ENCODE measurements around the gene DOCK2. TPM values are rescaled to one million over a fixed set of nuclear protein-coding genes. Genes with fewer than 3 reads are reported as not detected.

Gene DOCK2
- total and polyA plus RNA-seq, 3 donors from 2014 or later: 6.8 to 8.9 (median 7.3) TPM

DNA sequence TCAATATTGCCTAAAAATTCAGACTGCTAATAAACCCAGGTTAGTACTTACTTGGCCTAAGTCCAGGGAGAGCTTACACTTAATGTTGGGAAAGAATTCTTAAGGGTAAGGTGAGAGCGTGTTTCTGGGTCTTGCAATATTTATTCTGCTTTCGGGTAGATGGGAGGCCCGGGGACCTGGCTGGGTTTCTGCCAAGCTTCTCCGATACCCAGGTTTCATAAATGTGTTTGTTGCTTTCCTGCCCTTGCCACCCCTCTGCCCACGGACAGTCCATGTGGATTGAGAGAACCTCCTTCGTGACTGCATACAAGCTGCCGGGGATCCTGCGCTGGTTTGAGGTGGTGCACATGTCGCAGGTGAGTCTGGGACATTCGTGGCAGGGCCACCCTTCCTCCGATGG lies 420.2 kb downstream of the DOCK2 start:
- no peak overlapping the region for H3K4me3 ChIP-seq
- H3K36me3 ChIP-seq (ENCODE audit: low read depth, missing control alignments): no peaks in the 10 kb centered on the region
- H3K4me1 ChIP-seq: no peaks in the 10 kb centered on the region
- no peaks in the 10 kb centered on the region for H3K27me3 ChIP-seq
- no peak overlapping the region for H3K27ac ChIP-seq
- intact Hi-C loops (cut with DNase I; ENCODE audit: low total_unique reads): no loop called here
- WGBS, 2 donors: 88 to 92% methylated on average over 11 of the region's 11 CpGs
- no peaks in the 10 kb centered on the region for H3K9me3 ChIP-seq
- TF ChIP-seq, protein P1, sequence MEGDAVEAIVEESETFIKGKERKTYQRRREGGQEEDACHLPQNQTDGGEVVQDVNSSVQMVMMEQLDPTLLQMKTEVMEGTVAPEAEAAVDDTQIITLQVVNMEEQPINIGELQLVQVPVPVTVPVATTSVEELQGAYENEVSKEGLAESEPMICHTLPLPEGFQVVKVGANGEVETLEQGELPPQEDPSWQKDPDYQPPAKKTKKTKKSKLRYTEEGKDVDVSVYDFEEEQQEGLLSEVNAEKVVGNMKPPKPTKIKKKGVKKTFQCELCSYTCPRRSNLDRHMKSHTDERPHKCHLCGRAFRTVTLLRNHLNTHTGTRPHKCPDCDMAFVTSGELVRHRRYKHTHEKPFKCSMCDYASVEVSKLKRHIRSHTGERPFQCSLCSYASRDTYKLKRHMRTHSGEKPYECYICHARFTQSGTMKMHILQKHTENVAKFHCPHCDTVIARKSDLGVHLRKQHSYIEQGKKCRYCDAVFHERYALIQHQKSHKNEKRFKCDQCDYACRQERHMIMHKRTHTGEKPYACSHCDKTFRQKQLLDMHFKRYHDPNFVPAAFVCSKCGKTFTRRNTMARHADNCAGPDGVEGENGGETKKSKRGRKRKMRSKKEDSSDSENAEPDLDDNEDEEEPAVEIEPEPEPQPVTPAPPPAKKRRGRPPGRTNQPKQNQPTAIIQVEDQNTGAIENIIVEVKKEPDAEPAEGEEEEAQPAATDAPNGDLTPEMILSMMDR (IDR thresholded peaks at IDR 0.05): no peak
- TF ChIP-seq POLR2A (IDR thresholded peaks at IDR 0.05): no peak
- DNase-seq: no peak

DNA sequence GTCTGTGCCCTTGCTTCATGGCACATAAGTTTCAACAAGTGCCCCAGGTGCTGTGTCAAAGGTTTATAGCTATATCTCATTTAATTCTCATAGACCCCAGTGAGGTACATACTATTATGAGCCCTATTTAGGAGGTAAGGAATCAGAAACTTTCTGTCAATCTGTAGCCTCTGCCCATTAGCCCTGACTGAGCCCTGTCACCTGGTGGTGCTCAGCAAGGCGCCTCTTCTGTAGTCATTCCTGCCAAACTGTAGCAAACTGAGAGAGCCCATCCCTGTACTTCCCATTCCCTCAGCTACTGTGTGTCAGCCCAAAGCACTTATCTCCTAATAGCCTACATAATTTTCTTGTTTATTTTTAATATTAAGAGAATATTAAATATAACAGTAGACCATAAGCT lies 422.1 kb downstream of the DOCK2 start:
- Histone ChIP-seq H3K4me1 (no peaks in the 10 kb centered on the region), H3K4me3 (no peak overlapping the region), H3K27me3 (no peaks in the 10 kb centered on the region), H3K9me3 (no peaks in the 10 kb centered on the region), H3K27ac (no peak overlapping the region), H3K36me3 (ENCODE audit: low read depth, missing control alignments) (no peaks in the 10 kb centered on the region)
- no peak for TF ChIP-seq POLR2A (IDR thresholded peaks at IDR 0.05)
- DNase-seq: no peak
- intact Hi-C loops (cut with DNase I; ENCODE audit: low total_unique reads): no loop called here
- 67 to 100% methylated on average over 1 of the region's 1 CpG for WGBS, 2 donors

DNA sequence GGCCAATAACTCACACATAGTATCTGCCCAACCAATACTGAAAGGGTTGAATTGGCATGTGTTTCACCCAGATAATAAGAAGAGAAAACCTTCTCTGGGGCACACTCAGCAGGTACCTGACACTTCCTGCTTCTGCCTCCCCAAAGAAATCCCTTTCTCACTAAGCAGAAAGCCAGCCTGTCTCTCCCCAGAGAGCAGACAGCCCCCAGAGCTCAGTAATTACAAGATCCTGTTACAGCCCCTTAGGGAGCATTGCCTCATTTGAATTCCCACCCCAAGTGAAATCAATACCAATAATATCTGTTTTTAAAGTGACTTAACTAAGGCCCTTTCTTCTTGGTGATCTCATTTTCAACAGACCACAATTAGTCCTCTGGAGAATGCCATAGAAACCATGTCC lies 430.1 kb downstream of the DOCK2 start:
- DNase-seq: no peak
- no peak overlapping the region for H3K4me3 ChIP-seq
- no peaks in the 10 kb centered on the region for H3K9me3 ChIP-seq
- H3K4me1 ChIP-seq: no peaks in the 10 kb centered on the region
- no peaks in the 10 kb centered on the region for H3K27me3 ChIP-seq
- intact Hi-C loops (cut with DNase I; ENCODE audit: low total_unique reads): no loop called here
- TF ChIP-seq, protein P1 (IDR thresholded peaks at IDR 0.05): no peak
- TF ChIP-seq POLR2A (IDR thresholded peaks at IDR 0.05): no peak
- no peak overlapping the region for H3K27ac ChIP-seq
- H3K36me3 ChIP-seq (ENCODE audit: low read depth, missing control alignments): no peaks in the 10 kb centered on the region

DNA sequence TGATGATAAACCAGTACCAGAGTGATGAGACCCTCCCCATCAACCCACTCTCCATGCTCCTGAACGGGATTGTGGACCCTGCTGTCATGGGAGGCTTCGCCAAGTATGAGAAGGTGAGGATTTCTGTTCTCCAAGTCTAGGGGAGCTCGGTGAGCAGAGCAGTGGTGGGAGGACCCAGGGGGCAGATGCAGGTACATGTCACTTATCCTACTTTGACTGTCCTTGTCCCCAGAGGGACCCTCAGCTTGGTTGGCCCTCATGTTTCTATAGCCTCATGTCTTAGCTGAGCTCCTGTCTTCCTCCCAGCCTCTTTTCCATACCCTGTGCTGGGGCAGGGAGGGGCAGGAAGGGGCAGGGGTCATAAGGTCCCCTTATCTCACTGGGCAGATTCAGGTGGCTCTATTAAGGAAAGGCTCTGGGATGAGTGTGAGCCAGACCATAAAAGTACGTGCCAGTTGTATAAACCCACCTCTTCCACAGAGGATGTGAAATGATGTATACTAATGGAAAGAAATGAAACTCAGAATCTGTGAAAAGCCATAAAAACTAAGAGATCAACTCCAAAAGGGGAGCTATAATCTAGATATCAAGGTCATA lies 430.6 kb downstream of the DOCK2 start:
- no peak for DNase-seq
- Histone ChIP-seq H3K9me3 (no peaks in the 10 kb centered on the region), H3K4me1 (no peaks in the 10 kb centered on the region), H3K4me3 (no peak overlapping the region), H3K27ac (no peak overlapping the region), H3K36me3 (ENCODE audit: low read depth, missing control alignments) (no peaks in the 10 kb centered on the region), H3K27me3 (no peaks in the 10 kb centered on the region)
- TF ChIP-seq POLR2A (IDR thresholded peaks at IDR 0.05): no peak
- TF ChIP-seq, protein P1 (IDR thresholded peaks at IDR 0.05): no peak
- intact Hi-C loops (cut with DNase I; ENCODE audit: low total_unique reads): no loop called here
- 85% methylated on average over 4 of the region's 4 CpGs for WGBS, 2 donors

DNA sequence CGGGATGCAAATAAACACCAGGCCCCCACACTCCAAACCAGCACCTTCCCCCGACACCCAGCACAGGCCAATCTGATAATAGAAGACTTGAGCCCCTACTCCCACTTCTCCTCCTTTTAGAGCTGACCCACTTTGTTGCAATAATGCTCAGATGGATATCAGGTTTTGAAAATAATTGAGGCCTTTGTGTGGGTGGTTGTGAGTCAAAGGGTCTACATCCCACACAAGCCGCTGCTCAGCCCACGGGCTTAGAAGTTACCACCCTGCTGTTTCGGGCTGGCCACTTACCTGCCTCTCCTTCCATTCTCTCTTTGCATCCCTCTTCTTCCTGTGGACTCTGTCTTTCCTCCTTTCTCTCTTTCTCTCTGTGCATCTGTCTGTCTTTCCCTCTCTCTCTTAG lies 432.4 kb downstream of the DOCK2 start:
- Histone ChIP-seq H3K4me3 (no peak overlapping the region), H3K27me3 (no peaks in the 10 kb centered on the region), H3K9me3 (no peaks in the 10 kb centered on the region), H3K36me3 (ENCODE audit: low read depth, missing control alignments) (no peaks in the 10 kb centered on the region), H3K4me1 (no peaks in the 10 kb centered on the region), H3K27ac (no peak overlapping the region)
- DNase-seq: no peak
- 64 to 86% methylated on average over 5 of the region's 5 CpGs for WGBS, 2 donors
- TF ChIP-seq, protein P1 (IDR thresholded peaks at IDR 0.05): no peak
- TF ChIP-seq POLR2A (IDR thresholded peaks at IDR 0.05): no peak
- intact Hi-C loops (cut with DNase I; ENCODE audit: low total_unique reads): no loop called here
